K562 (cell line): ENCODE data around the gene ETHE1. TPM values are rescaled to one million over a fixed set of nuclear protein-coding genes. Genes with fewer than 3 reads are reported as not detected.

Source experiments
- MTF1 ChIP-seq: fragments of 250-450 bp; sonication (Bioruptor Pico); IDR thresholded peaks from 2 replicates; pipeline ENCODE4 v1.9.0; 2021; ENCODE audit warnings: moderate library complexity, mild to moderate bottlenecking, inconsistent platforms, borderline replicate concordance
- ZC3H11A ChIP-seq: IDR thresholded peaks from 2 replicates; pipeline ENCODE4 v1.6.1; 2012; ENCODE audit warnings: low read depth, low read length, improper control_type of control experiment
- ZNF41 ChIP-seq: fragments of 250-450 bp; sonication (Bioruptor Pico); conservative IDR thresholded peaks from 2 replicates; pipeline ENCODE4 v1.4.0; 2020; ENCODE audit warnings: mild to moderate bottlenecking
- ZNF507 ChIP-seq: conservative IDR thresholded peaks from 2 replicates; pipeline ENCODE4 v1.6.1; 2017; ENCODE audit warnings: missing genetic modification characterization, missing compliant biosample characterization
- ZNF77 ChIP-seq: fragments of 250-450 bp; sonication (Bioruptor Pico); IDR thresholded peaks from 2 replicates; pipeline ENCODE4 v1.5.0; 2020
- polyA plus RNA-seq, 8 experiments: library from polyadenylated mRNA; depleted of rRNA in 4 of 8; stranded (reverse) in 5 of 8; unstranded in 3 of 8; fragments of >200 nt; fragmentation: Nextera tagmentation in 2 of 8; fragmentation: Illumina TruSeq in 1 of 8; extraction: Ambion mirVana in 2 of 8; extraction: Trizol in 1 of 8; gene quantifications; 2 replicates each; pipeline versions ENCODE4 v1.2.1 to v1.2.3, GENCODE V29; 2011 to 2014; ENCODE audit warnings: inconsistent platforms in 1 of 8, missing spikeins in 1 of 8
- total RNA-seq, 7 experiments: library from RNA; depleted of rRNA in 6 of 7; stranded (reverse); fragments of >200 nt in 6 of 7; fragmentation: Illumina TruSeq in 2 of 7; extraction: Trizol in 2 of 7; gene quantifications; 2 replicates each; pipeline versions ENCODE4 v1.2.1 to v1.2.3, GENCODE V29; 2011 to 2021; ENCODE audit warnings: low replicate concordance in 1 of 7
- TF ChIP-seq, protein P1 (sequence below): fragments of 450-650 bp; IDR thresholded peaks from 2 replicates; pipeline ENCODE4 v1.6.1; 2016; ENCODE audit warnings: mild to moderate bottlenecking, moderate library complexity
- TF ChIP-seq, protein P2 (sequence below): fragments of 250-450 bp; sonication (Bioruptor Pico); IDR thresholded peaks from 2 replicates; pipeline ENCODE4 v1.8.0; 2021; ENCODE audit warnings: mild to moderate bottlenecking, moderate library complexity
- TF ChIP-seq, protein P3 (sequence below): sonication (generic); formaldehyde crosslinking; IDR thresholded peaks from 2 replicates; pipeline ENCODE4 v1.8.1; 2023; ENCODE audit warnings: mild to moderate bottlenecking, missing genetic modification reagents, moderate library complexity

Gene ETHE1
- total and polyA plus RNA-seq, 9 of the 15 experiments (the other 6 are each of a cell fraction or from before 2014, with no cell fraction given): 2.9 to 21.0 (median 10.2) TPM

DNA sequence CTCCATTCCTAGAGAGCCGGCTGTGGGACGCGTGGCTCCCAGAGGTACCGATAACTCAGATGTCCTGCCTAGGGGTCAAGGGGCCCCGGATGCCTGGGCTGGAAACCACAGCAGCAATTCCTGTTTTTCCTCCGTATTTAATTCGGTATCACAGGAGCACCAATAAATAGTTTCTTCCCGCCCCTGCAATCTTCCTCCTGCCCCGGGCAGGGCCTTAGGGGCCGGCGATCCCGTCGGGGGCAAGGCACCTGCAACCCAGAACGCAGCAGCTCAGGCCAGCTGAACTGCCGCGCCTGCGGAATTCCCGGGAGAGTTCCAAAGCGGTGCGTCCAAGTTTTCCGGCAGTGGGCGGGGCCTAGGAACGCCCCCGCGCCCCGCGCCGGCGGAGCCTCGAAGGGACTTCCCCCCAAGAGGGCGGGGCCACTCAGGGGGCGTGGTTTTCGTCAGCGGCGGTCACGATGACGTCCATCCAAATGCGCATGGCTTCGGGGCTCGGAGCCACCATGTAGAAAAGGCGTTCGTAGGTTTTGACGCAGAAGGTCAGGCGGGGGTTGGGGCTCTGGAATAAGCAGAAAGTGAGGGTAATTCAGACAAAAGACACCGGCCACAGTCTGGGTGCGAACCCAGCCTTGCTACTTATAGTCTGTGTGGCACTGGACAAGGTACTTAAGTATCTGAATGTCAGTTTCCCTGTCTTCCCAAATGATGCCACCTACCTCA is 51.9 kb downstream of the ETHE1 start (continued):
- TF ChIP-seq, protein P1, sequence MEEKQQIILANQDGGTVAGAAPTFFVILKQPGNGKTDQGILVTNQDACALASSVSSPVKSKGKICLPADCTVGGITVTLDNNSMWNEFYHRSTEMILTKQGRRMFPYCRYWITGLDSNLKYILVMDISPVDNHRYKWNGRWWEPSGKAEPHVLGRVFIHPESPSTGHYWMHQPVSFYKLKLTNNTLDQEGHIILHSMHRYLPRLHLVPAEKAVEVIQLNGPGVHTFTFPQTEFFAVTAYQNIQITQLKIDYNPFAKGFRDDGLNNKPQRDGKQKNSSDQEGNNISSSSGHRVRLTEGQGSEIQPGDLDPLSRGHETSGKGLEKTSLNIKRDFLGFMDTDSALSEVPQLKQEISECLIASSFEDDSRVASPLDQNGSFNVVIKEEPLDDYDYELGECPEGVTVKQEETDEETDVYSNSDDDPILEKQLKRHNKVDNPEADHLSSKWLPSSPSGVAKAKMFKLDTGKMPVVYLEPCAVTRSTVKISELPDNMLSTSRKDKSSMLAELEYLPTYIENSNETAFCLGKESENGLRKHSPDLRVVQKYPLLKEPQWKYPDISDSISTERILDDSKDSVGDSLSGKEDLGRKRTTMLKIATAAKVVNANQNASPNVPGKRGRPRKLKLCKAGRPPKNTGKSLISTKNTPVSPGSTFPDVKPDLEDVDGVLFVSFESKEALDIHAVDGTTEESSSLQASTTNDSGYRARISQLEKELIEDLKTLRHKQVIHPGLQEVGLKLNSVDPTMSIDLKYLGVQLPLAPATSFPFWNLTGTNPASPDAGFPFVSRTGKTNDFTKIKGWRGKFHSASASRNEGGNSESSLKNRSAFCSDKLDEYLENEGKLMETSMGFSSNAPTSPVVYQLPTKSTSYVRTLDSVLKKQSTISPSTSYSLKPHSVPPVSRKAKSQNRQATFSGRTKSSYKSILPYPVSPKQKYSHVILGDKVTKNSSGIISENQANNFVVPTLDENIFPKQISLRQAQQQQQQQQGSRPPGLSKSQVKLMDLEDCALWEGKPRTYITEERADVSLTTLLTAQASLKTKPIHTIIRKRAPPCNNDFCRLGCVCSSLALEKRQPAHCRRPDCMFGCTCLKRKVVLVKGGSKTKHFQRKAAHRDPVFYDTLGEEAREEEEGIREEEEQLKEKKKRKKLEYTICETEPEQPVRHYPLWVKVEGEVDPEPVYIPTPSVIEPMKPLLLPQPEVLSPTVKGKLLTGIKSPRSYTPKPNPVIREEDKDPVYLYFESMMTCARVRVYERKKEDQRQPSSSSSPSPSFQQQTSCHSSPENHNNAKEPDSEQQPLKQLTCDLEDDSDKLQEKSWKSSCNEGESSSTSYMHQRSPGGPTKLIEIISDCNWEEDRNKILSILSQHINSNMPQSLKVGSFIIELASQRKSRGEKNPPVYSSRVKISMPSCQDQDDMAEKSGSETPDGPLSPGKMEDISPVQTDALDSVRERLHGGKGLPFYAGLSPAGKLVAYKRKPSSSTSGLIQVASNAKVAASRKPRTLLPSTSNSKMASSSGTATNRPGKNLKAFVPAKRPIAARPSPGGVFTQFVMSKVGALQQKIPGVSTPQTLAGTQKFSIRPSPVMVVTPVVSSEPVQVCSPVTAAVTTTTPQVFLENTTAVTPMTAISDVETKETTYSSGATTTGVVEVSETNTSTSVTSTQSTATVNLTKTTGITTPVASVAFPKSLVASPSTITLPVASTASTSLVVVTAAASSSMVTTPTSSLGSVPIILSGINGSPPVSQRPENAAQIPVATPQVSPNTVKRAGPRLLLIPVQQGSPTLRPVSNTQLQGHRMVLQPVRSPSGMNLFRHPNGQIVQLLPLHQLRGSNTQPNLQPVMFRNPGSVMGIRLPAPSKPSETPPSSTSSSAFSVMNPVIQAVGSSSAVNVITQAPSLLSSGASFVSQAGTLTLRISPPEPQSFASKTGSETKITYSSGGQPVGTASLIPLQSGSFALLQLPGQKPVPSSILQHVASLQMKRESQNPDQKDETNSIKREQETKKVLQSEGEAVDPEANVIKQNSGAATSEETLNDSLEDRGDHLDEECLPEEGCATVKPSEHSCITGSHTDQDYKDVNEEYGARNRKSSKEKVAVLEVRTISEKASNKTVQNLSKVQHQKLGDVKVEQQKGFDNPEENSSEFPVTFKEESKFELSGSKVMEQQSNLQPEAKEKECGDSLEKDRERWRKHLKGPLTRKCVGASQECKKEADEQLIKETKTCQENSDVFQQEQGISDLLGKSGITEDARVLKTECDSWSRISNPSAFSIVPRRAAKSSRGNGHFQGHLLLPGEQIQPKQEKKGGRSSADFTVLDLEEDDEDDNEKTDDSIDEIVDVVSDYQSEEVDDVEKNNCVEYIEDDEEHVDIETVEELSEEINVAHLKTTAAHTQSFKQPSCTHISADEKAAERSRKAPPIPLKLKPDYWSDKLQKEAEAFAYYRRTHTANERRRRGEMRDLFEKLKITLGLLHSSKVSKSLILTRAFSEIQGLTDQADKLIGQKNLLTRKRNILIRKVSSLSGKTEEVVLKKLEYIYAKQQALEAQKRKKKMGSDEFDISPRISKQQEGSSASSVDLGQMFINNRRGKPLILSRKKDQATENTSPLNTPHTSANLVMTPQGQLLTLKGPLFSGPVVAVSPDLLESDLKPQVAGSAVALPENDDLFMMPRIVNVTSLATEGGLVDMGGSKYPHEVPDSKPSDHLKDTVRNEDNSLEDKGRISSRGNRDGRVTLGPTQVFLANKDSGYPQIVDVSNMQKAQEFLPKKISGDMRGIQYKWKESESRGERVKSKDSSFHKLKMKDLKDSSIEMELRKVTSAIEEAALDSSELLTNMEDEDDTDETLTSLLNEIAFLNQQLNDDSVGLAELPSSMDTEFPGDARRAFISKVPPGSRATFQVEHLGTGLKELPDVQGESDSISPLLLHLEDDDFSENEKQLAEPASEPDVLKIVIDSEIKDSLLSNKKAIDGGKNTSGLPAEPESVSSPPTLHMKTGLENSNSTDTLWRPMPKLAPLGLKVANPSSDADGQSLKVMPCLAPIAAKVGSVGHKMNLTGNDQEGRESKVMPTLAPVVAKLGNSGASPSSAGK: peak; percentile 96
- TF ChIP-seq ZNF77 (CRISPR knock-in tag) (no peak), MTF1 (CRISPR knock-in tag) (no peak), ZC3H11A (no peak), ZNF41 (CRISPR knock-in tag) (no peak), ZNF507 (tag) (no peak)
- TF ChIP-seq, protein P2, sequence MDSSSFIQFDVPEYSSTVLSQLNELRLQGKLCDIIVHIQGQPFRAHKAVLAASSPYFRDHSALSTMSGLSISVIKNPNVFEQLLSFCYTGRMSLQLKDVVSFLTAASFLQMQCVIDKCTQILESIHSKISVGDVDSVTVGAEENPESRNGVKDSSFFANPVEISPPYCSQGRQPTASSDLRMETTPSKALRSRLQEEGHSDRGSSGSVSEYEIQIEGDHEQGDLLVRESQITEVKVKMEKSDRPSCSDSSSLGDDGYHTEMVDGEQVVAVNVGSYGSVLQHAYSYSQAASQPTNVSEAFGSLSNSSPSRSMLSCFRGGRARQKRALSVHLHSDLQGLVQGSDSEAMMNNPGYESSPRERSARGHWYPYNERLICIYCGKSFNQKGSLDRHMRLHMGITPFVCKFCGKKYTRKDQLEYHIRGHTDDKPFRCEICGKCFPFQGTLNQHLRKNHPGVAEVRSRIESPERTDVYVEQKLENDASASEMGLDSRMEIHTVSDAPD (CRISPR knock-in tag): no peak
- TF ChIP-seq, protein P3, sequence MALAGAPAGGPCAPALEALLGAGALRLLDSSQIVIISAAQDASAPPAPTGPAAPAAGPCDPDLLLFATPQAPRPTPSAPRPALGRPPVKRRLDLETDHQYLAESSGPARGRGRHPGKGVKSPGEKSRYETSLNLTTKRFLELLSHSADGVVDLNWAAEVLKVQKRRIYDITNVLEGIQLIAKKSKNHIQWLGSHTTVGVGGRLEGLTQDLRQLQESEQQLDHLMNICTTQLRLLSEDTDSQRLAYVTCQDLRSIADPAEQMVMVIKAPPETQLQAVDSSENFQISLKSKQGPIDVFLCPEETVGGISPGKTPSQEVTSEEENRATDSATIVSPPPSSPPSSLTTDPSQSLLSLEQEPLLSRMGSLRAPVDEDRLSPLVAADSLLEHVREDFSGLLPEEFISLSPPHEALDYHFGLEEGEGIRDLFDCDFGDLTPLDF (CRISPR knock-in tag): peak; percentile 81
